Endodermal cell (in vitro differentiated cells): ENCODE measurements around the gene TRABD2B. TPM values are rescaled to one million over a fixed set of nuclear protein-coding genes. Genes with fewer than 3 reads are reported as not detected.

Source experiments
- DNase-seq: peaks from one replicate; pipeline ENCODE4 v3.0.0-alpha.2; 2017
- H3K27ac ChIP-seq: 2 replicates; pipeline ENCODE4 v1.5.1; 2013; ENCODE audit warnings: mild to moderate bottlenecking, low read depth, low read length, moderate library complexity
- H3K27me3 ChIP-seq: 2 replicates; pipeline ENCODE4 v1.6.1; 2013; ENCODE audit warnings: mild to moderate bottlenecking, low read length, moderate library complexity; ENCODE audit not compliant: insufficient read depth, control insufficient read depth, poor library complexity, severe bottlenecking
- H3K36me3 ChIP-seq: 2 replicates; pipeline ENCODE4 v1.7.0; 2013; ENCODE audit warnings: mild to moderate bottlenecking, low read length, moderate library complexity; ENCODE audit not compliant: control insufficient read depth, insufficient read depth
- H3K4me1 ChIP-seq: one replicate; pipeline ENCODE4 v1.7.0; 2013; ENCODE audit warnings: low read length; ENCODE audit not compliant: control insufficient read depth, insufficient read depth
- H3K4me3 ChIP-seq: 2 replicates; pipeline ENCODE4 v1.5.1; 2013; ENCODE audit warnings: mild to moderate bottlenecking, low read length, moderate library complexity
- H3K9ac ChIP-seq: 2 replicates; pipeline ENCODE4 v1.6.1; 2013; ENCODE audit warnings: mild to moderate bottlenecking, low read length, moderate library complexity; ENCODE audit not compliant: poor library complexity, severe bottlenecking; ENCODE audit errors: extremely low read depth
- H3K9me3 ChIP-seq: 2 replicates; pipeline ENCODE4 v1.6.1; 2013; ENCODE audit warnings: mild to moderate bottlenecking, low read length, moderate library complexity; ENCODE audit not compliant: control insufficient read depth
- H3K27ac Mint-ChIP-seq: 2 replicates; pipeline ENCODE4 v1.8.0; 2020; ENCODE audit warnings: mixed read lengths
- H3K27me3 Mint-ChIP-seq: 2 replicates; pipeline ENCODE4 v1.8.0; 2021; ENCODE audit warnings: mild to moderate bottlenecking, mixed read lengths; ENCODE audit not compliant: insufficient read depth
- H3K36me3 Mint-ChIP-seq: 2 replicates; pipeline ENCODE4 v1.8.0; 2020; ENCODE audit warnings: low read depth, mixed read lengths
- H3K4me1 Mint-ChIP-seq: 2 replicates; pipeline ENCODE4 v1.8.0; 2020; ENCODE audit warnings: mixed read lengths
- H3K4me3 Mint-ChIP-seq: 2 replicates; pipeline ENCODE4 v1.8.0; 2020; ENCODE audit warnings: mild to moderate bottlenecking, moderate library complexity, mixed read lengths
- H3K9me3 Mint-ChIP-seq: 2 replicates; pipeline ENCODE4 v1.8.0; 2020; ENCODE audit warnings: mild to moderate bottlenecking, mixed read lengths
- WGBS, 2 experiments: methylation state at CpG; one replicate each; pipeline versions ENCODE4 v1.1.5 to v1.1.7; 2013; ENCODE audit warnings: missing lambda C conversion rate in 2 of 2, mixed read lengths in 1 of 2; ENCODE audit not compliant: insufficient coverage in 1 of 2, insufficient read length in 1 of 2; 5-methylcytosine and 5-hydroxymethylcytosine counted together
- total RNA-seq, 2 donors: library from RNA; stranded (reverse); fragmentation: NEBNext Ultra II Directional in 1 of 2; extraction: Animal tissue kit (Norgen Biotek cat#: 25700) in 1 of 2; gene quantifications; 2 replicates in 1 of 2; 3 replicates in 1 of 2; pipeline ENCODE4 v1.2.1, GENCODE V29; 2021
- TF ChIP-seq, protein P1 (sequence below): fragments of 200-600 bp; sonication (generic); conservative IDR thresholded peaks from 2 replicates; pipeline ENCODE4 v1.5.0; 2021; ENCODE audit warnings: antibody characterized with exemption, mild to moderate bottlenecking

TRABD2B gene
- total RNA-seq, 2 donors from 2014 or later, result 24.4 to 28.0 TPM

DNA sequence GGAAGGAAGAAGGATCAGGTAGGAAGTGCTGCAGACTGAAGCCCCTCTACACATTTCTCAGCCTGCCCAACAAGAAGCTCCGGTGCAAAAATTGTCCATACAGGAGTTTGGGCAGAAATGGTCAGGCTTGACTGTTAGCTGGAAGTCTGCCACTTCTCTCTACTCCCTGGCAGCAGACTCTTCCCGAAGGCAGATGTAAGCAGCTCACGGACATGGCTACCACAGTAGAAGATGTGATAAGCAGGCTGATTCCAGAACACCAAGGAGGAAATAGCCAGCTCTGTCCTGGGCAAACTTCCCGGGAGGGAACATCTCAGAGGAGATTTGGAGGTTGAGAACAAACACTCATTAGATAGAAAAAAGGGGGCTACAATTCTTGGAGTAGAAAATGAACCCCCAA lies 52.6 kb downstream of the TRABD2B start:
- H3K4me3 Mint-ChIP-seq, result no peak overlapping the region
- TF ChIP-seq, protein P1, sequence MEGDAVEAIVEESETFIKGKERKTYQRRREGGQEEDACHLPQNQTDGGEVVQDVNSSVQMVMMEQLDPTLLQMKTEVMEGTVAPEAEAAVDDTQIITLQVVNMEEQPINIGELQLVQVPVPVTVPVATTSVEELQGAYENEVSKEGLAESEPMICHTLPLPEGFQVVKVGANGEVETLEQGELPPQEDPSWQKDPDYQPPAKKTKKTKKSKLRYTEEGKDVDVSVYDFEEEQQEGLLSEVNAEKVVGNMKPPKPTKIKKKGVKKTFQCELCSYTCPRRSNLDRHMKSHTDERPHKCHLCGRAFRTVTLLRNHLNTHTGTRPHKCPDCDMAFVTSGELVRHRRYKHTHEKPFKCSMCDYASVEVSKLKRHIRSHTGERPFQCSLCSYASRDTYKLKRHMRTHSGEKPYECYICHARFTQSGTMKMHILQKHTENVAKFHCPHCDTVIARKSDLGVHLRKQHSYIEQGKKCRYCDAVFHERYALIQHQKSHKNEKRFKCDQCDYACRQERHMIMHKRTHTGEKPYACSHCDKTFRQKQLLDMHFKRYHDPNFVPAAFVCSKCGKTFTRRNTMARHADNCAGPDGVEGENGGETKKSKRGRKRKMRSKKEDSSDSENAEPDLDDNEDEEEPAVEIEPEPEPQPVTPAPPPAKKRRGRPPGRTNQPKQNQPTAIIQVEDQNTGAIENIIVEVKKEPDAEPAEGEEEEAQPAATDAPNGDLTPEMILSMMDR, result no peak
- peaks cover 43% of the 10 kb centered on the region for H3K4me1 Mint-ChIP-seq
- Histone ChIP-seq H3K27ac (no peak overlapping the region), H3K9me3 (no peaks in the 10 kb centered on the region), H3K27me3 (no peaks in the 10 kb centered on the region), H3K4me1 (peaks cover 6% of the 10 kb centered on the region), H3K36me3 (peaks cover 34% of the 10 kb centered on the region), H3K4me3 (no peak overlapping the region), H3K9ac (no peak overlapping the region)
- 95% methylated on average over 4 of the region's 4 CpGs for WGBS, 2 experiments
- DNase-seq, result no peak
- no peaks in the 10 kb centered on the region for H3K36me3 Mint-ChIP-seq
- no peak overlapping the region for H3K27ac Mint-ChIP-seq
- no peaks in the 10 kb centered on the region for H3K9me3 Mint-ChIP-seq
- peaks cover 9% of the 10 kb centered on the region for H3K27me3 Mint-ChIP-seq

DNA sequence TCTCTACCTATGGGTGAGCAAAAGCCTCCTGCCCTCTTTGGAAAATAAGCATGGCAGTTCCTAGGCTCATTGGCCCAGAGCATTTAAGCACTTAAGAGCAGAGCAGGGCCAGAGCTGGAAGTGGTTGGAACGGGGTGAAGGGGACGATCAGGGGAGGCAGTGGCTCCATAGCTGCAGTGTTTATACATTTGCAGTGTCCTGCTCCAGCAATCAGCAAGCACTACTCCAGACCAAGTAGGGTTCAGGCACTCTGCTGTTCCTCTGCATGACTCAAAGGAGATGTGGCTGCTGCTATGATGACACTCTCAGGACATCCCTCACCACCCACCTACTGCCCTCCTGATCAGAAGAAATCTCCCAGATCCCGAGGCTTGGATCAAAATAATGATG lies 55.0 kb downstream of the TRABD2B start:
- H3K4me3 Mint-ChIP-seq, result no peak overlapping the region
- no peak for DNase-seq
- no peaks in the 10 kb centered on the region for H3K36me3 Mint-ChIP-seq
- no peak overlapping the region for H3K27ac ChIP-seq
- no peaks in the 10 kb centered on the region for H3K9me3 ChIP-seq
- H3K36me3 ChIP-seq, result peaks cover 41% of the 10 kb centered on the region
- H3K9ac ChIP-seq, result no peak overlapping the region
- H3K4me1 ChIP-seq, result no peaks in the 10 kb centered on the region
- no peaks in the 10 kb centered on the region for H3K27me3 ChIP-seq
- peaks cover 7% of the 10 kb centered on the region for H3K27me3 Mint-ChIP-seq
- WGBS, 2 experiments, result 60 to 97% methylated on average over 1 to 3 of the region's 3 CpGs
- peaks cover 26% of the 10 kb centered on the region for H3K4me1 Mint-ChIP-seq
- no peak overlapping the region for H3K4me3 ChIP-seq
- no peaks in the 10 kb centered on the region for H3K9me3 Mint-ChIP-seq
- TF ChIP-seq, protein P1, result no peak
- no peak overlapping the region for H3K27ac Mint-ChIP-seq

DNA sequence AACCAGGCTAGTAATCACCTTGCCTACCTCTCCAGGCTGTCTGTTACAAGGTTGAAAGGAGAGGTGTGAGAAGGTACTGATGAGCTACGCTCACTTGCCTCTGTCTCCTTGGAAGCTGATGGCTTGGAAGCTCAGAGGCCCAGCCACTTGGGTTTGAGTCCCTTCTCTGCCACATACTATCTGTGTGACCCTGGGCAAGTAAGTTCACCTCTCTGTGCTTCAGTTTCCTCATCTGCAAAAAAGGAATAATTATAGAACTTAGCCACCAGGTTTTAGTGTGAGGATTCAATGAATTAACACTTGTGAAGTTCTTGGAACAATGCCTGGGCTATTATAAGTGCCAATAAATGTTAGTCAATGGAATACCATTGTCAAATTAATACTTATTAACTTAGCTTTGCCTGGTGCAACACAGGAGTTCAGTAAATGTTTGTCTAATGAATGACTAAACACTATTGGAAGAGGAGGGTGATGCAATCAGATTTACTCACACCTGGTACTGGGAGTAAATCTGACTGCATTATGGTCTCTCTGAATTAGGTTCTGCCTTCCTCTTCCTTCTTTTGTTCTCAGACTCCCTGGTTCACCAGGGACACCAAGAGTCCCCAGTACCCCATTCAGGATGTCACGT lies 55.5 kb downstream of the TRABD2B start:
- Histone ChIP-seq H3K27ac (no peak overlapping the region), H3K27me3 (no peaks in the 10 kb centered on the region), H3K36me3 (peaks cover 41% of the 10 kb centered on the region), H3K9me3 (no peaks in the 10 kb centered on the region), H3K9ac (no peak overlapping the region), H3K4me3 (no peak overlapping the region), H3K4me1 (no peaks in the 10 kb centered on the region)
- H3K27ac Mint-ChIP-seq, result no peak overlapping the region
- peaks cover 25% of the 10 kb centered on the region for H3K4me1 Mint-ChIP-seq
- H3K4me3 Mint-ChIP-seq, result no peak overlapping the region
- no peaks in the 10 kb centered on the region for H3K9me3 Mint-ChIP-seq
- peaks cover 5% of the 10 kb centered on the region for H3K27me3 Mint-ChIP-seq
- TF ChIP-seq, protein P1, result no peak
- 98 to 100% methylated on average over 2 of the region's 2 CpGs for WGBS, 2 experiments
- DNase-seq, result no peak
- no peaks in the 10 kb centered on the region for H3K36me3 Mint-ChIP-seq
